HepG2 (cell line): Measurements from ENCODE around the gene SLC1A6. TPM values are rescaled to one million over a fixed set of nuclear protein-coding genes. Genes with fewer than 3 reads are reported as not detected.

Source experiments
- ATAC-seq: fragments of 200-7000 bp; cut with Tn5 transposase; 3 replicates; pipeline ENCODE4 v1.9.1; 2020; ENCODE audit warnings: mild to moderate bottlenecking, moderate library complexity
- BruUV-seq: library from RNA; stranded (reverse); fragments of 400-500 nt; replicated peaks from 2 replicates; lab custom pipeline; 2021; lab: Mats Ljungman, UMichigan
- CTCF ChIA-PET: fragments of 300-600 bp; formaldehyde crosslinking; extraction: SDS; loops from one replicate; lab custom pipeline; 2021; ENCODE audit warnings: low total read pairs, inconsistent platforms, low intra/inter-chr PET ratio; lab: Yijun Ruan, JAX
- POLR2A ChIA-PET: fragments of 350-600 bp; sonication (Branson Sonifier 250); formaldehyde crosslinking; loops from one replicate; lab custom pipeline; 2020; ENCODE audit warnings: antibody characterized with exemption, inconsistent platforms; lab: Yijun Ruan, JAX
- DNase-seq: peaks from one replicate; pipeline ENCODE4 v3.0.0-alpha.2; 2015; ENCODE audit warnings: low spot score
- FAIRE-seq: peaks from 3 replicates; lab custom pipeline; 2011; peaks lifted over from hg19 to GRCh38; lab: Jason Lieb, UNC
- H2AFZ ChIP-seq: one replicate; pipeline ENCODE4 v1.6.1; 2011; ENCODE audit warnings: low read length, inconsistent platforms
- H3K27ac ChIP-seq: fragments of 300-600 bp; 3 replicates; pipeline ENCODE4 v1.8.0; 2011; ENCODE audit warnings: mixed run types, mild to moderate bottlenecking, mixed read lengths, low read length, inconsistent platforms; ENCODE audit not compliant: insufficient read depth; ENCODE audit errors: extremely low read length
- H3K27me3 ChIP-seq, 2 experiments: fragments of 200-600 bp in 1 of 2; 2 replicates in 1 of 2; 3 replicates in 1 of 2; pipeline versions ENCODE4 v1.6.0 to v1.8.0; 2011; ENCODE audit warnings: low read length in 2 of 2, mild to moderate bottlenecking in 2 of 2, moderate library complexity in 2 of 2, inconsistent platforms in 1 of 2; ENCODE audit not compliant: insufficient read depth in 2 of 2, control insufficient read depth in 1 of 2
- H3K36me3 ChIP-seq, 2 experiments: fragments of 200-600 bp in 1 of 2; replicated peaks in 1 of 2; 2 replicates in 1 of 2; 3 replicates in 1 of 2; pipeline versions ENCODE4 v1.5.1 to v1.8.0; 2011; ENCODE audit warnings: low read length in 2 of 2, inconsistent platforms in 1 of 2; ENCODE audit not compliant: insufficient read depth in 2 of 2, control insufficient read depth in 1 of 2
- H3K4me1 ChIP-seq: 2 replicates; pipeline ENCODE4 v1.5.1; 2012; ENCODE audit warnings: low read length, inconsistent platforms; ENCODE audit not compliant: insufficient read depth
- H3K4me2 ChIP-seq: 2 replicates; pipeline ENCODE4 v1.6.0; 2011; ENCODE audit warnings: low read depth, low read length, inconsistent platforms
- H3K4me3 ChIP-seq, 3 experiments: fragments of 200-600 bp in 1 of 3; sonication (generic), shearing (Covaris generic) in 1 of 3; replicated peaks in 1 of 3; 2 replicates each; pipeline ENCODE4 v1.5.1; 2011 to 2016; ENCODE audit warnings: low read length in 3 of 3, inconsistent platforms in 2 of 3, low read depth in 2 of 3, mild to moderate bottlenecking in 2 of 3, control low read depth in 1 of 3, mixed read lengths in 1 of 3; ENCODE audit not compliant: insufficient read depth in 1 of 3
- H3K79me2 ChIP-seq: one replicate; pipeline ENCODE4 v1.6.1; 2011; ENCODE audit warnings: low read length, inconsistent platforms; ENCODE audit not compliant: insufficient read depth
- H3K9ac ChIP-seq: 2 replicates; pipeline ENCODE4 v1.6.0; 2011; ENCODE audit warnings: mild to moderate bottlenecking, low read depth, low read length, inconsistent platforms; ENCODE audit not compliant: insufficient read depth
- H3K9me3 ChIP-seq: 2 replicates; pipeline ENCODE4 v1.5.1; 2012; ENCODE audit warnings: mild to moderate bottlenecking, low read length
- H4K20me1 ChIP-seq: 2 replicates; pipeline ENCODE4 v1.6.0; 2011; ENCODE audit warnings: inconsistent platforms, mild to moderate bottlenecking, low read length, moderate library complexity; ENCODE audit not compliant: insufficient read depth
- ATF7 ChIP-seq, 2 experiments: fragments of 450-650 bp in 1 of 2; sonication (generic) in 1 of 2; formaldehyde crosslinking in 1 of 2; IDR thresholded peaks; 2 replicates each; pipeline versions ENCODE4 v1.4.0 to v1.6.1; 2016 to 2020; ENCODE audit warnings: antibody characterized with exemption in 1 of 2, mild to moderate bottlenecking in 1 of 2, missing genetic modification reagents in 1 of 2
- EHMT2 ChIP-seq: fragments of 200-600 bp; sonication (generic); IDR thresholded peaks from 2 replicates; pipeline ENCODE4 v1.7.0; 2017; ENCODE audit warnings: antibody characterized with exemption, low read depth, low read length, borderline replicate concordance
- MATR3 ChIP-seq: sonication (generic); formaldehyde crosslinking; IDR thresholded peaks from 2 replicates; pipeline ENCODE4 v1.4.0; 2020; ENCODE audit warnings: missing genetic modification reagents
- MIER2 ChIP-seq: IDR thresholded peaks from 2 replicates; pipeline ENCODE4 v1.6.1; 2016; ENCODE audit warnings: missing biosample characterization, missing genetic modification reagents
- MIER3 ChIP-seq: IDR thresholded peaks from 2 replicates; pipeline ENCODE4 v1.6.1; 2016; ENCODE audit warnings: missing compliant biosample characterization, borderline replicate concordance
- RBAK ChIP-seq: sonication (generic); formaldehyde crosslinking; IDR thresholded peaks from 2 replicates; pipeline ENCODE4 v1.5.1; 2020; ENCODE audit warnings: mild to moderate bottlenecking, missing genetic modification reagents
- REST ChIP-seq, 2 experiments: IDR thresholded peaks; 2 replicates each; pipeline ENCODE4 v1.6.1; 2011 to 2012; ENCODE audit warnings: low read length in 2 of 2, borderline replicate concordance in 1 of 2, low read depth in 1 of 2, mild to moderate bottlenecking in 1 of 2, moderate library complexity in 1 of 2
- SATB2 ChIP-seq: sonication (generic); formaldehyde crosslinking; IDR thresholded peaks from 2 replicates; pipeline ENCODE4 v1.5.0; 2020; ENCODE audit warnings: missing genetic modification reagents
- U2AF2 ChIP-seq: fragments of 200-400 bp; formaldehyde crosslinking; IDR thresholded peaks from 2 replicates; pipeline ENCODE4 v1.6.1; 2017; ENCODE audit warnings: low read depth, mild to moderate bottlenecking, low read length
- ZBTB25 ChIP-seq: IDR thresholded peaks from 2 replicates; pipeline ENCODE4 v1.6.1; 2018; ENCODE audit warnings: missing genetic modification reagents
- ZNF879 ChIP-seq: sonication (generic); formaldehyde crosslinking; IDR thresholded peaks from 2 replicates; pipeline ENCODE4 v1.8.1; 2023; ENCODE audit warnings: missing genetic modification reagents
- WGBS: methylation state at CpG from one replicate; pipeline ENCODE4 v1.1.6; 2017; ENCODE audit warnings: low lambda C conversion rate; 5-methylcytosine and 5-hydroxymethylcytosine counted together
- in situ Hi-C: cut with HindIII; loops from 2 replicates; pipeline ENCODE4 v1.10.0; 2017; ENCODE audit warnings: low pct_unique_long_range_greater_than_20kb; ENCODE audit not compliant: extremely low pct_ligation_motif_present
- intact Hi-C: fragments of 100-400 bp; cut with micrococcal nuclease; formaldehyde crosslinking; loops from one replicate; pipeline ENCODE4 v1.10.0; 2022; ENCODE audit not compliant: unreplicated experiment
- polyA plus RNA-seq, 8 experiments: library from polyadenylated mRNA; depleted of rRNA in 3 of 8; stranded (reverse) in 7 of 8; unstranded in 1 of 8; fragments of >200 nt; fragmentation: Illumina TruSeq in 4 of 8; extraction: Trizol in 4 of 8; gene quantifications; 2 replicates each; pipeline versions ENCODE4 v1.2.1 to v1.2.3, GENCODE V29; 2011 to 2016; ENCODE audit warnings: low read depth in 4 of 8, missing spikeins in 1 of 8, mixed read lengths in 1 of 8; ENCODE audit not compliant: insufficient read depth in 1 of 8
- total RNA-seq, 5 experiments: library from RNA; depleted of rRNA; stranded (reverse); fragments of >200 nt; fragmentation: Illumina TruSeq; extraction: Trizol; gene quantifications; 2 replicates each; pipeline ENCODE4 v1.2.3, GENCODE V29; 2016; ENCODE audit warnings: low read depth in 1 of 5
- TF ChIP-seq, protein P1 (sequence below): sonication (generic); formaldehyde crosslinking; IDR thresholded peaks from 2 replicates; pipeline ENCODE4 v1.5.0; 2020; ENCODE audit warnings: missing genetic modification reagents
- TF ChIP-seq, protein P2 (sequence below): sonication (generic); formaldehyde crosslinking; IDR thresholded peaks from 2 replicates; pipeline ENCODE4 v1.4.0; 2020; ENCODE audit warnings: mild to moderate bottlenecking, missing genetic modification reagents

SLC1A6 gene
- total and polyA plus RNA-seq, 2 of the 13 experiments (the other 11 are each of a cell fraction or from before 2014, with no cell fraction given) = not detected

- Histone ChIP-seq H3K4me2 (no peak overlapping the region), H3K79me2 (no peaks in the 10 kb centered on the region), H2AFZ (no peak overlapping the region), H3K27ac (no peak overlapping the region), H3K27me3 (no peaks in the 10 kb centered on the region; a peak in 1 of 5 replicates), H3K9ac (no peak overlapping the region), H3K4me1 (no peaks in the 10 kb centered on the region), H3K9me3 (no peaks in the 10 kb centered on the region), H3K4me3 (no peak overlapping the region), H3K36me3 (no peaks in the 10 kb centered on the region), H4K20me1 (no peaks in the 10 kb centered on the region)
- CTCF ChIA-PET = no interaction called here
- TF ChIP-seq, protein P1, sequence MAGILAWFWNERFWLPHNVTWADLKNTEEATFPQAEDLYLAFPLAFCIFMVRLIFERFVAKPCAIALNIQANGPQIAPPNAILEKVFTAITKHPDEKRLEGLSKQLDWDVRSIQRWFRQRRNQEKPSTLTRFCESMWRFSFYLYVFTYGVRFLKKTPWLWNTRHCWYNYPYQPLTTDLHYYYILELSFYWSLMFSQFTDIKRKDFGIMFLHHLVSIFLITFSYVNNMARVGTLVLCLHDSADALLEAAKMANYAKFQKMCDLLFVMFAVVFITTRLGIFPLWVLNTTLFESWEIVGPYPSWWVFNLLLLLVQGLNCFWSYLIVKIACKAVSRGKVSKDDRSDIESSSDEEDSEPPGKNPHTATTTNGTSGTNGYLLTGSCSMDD (CRISPR knock-in tag) = no peak
- no peak for TF ChIP-seq MATR3 (CRISPR knock-in tag)
- peak; percentile 62; the same call in 1 of the 2 replicates for TF ChIP-seq EHMT2
- peak; percentile 46 to 89 for TF ChIP-seq REST (IDR thresholded peaks at IDR 0.05; ENCODE audit: borderline replicate concordance in 1 of 2, low read depth in 1 of 2, low read length in 2 of 2)
- 0 out of 2 replicates have a peak, but pooled peaks have one; percentile 58 for TF ChIP-seq MIER2 (CRISPR knock-in tag)
- no peak for TF ChIP-seq U2AF2
- TF ChIP-seq MIER3 (CRISPR knock-in tag) = no peak
- no peak for TF ChIP-seq ATF7 (IDR thresholded peaks at IDR 0.05)
- no peak for TF ChIP-seq ATF7 (CRISPR knock-in tag; IDR thresholded peaks at IDR 0.05)
- no peak for TF ChIP-seq ZNF879 (CRISPR knock-in tag)
- no peak for TF ChIP-seq SATB2 (CRISPR knock-in tag)
- no peak for TF ChIP-seq RBAK (CRISPR knock-in tag)
- TF ChIP-seq ZBTB25 (CRISPR knock-in tag) = no peak
- TF ChIP-seq, protein P2, sequence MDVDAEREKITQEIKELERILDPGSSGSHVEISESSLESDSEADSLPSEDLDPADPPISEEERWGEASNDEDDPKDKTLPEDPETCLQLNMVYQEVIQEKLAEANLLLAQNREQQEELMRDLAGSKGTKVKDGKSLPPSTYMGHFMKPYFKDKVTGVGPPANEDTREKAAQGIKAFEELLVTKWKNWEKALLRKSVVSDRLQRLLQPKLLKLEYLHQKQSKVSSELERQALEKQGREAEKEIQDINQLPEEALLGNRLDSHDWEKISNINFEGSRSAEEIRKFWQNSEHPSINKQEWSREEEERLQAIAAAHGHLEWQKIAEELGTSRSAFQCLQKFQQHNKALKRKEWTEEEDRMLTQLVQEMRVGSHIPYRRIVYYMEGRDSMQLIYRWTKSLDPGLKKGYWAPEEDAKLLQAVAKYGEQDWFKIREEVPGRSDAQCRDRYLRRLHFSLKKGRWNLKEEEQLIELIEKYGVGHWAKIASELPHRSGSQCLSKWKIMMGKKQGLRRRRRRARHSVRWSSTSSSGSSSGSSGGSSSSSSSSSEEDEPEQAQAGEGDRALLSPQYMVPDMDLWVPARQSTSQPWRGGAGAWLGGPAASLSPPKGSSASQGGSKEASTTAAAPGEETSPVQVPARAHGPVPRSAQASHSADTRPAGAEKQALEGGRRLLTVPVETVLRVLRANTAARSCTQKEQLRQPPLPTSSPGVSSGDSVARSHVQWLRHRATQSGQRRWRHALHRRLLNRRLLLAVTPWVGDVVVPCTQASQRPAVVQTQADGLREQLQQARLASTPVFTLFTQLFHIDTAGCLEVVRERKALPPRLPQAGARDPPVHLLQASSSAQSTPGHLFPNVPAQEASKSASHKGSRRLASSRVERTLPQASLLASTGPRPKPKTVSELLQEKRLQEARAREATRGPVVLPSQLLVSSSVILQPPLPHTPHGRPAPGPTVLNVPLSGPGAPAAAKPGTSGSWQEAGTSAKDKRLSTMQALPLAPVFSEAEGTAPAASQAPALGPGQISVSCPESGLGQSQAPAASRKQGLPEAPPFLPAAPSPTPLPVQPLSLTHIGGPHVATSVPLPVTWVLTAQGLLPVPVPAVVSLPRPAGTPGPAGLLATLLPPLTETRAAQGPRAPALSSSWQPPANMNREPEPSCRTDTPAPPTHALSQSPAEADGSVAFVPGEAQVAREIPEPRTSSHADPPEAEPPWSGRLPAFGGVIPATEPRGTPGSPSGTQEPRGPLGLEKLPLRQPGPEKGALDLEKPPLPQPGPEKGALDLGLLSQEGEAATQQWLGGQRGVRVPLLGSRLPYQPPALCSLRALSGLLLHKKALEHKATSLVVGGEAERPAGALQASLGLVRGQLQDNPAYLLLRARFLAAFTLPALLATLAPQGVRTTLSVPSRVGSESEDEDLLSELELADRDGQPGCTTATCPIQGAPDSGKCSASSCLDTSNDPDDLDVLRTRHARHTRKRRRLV = no peak
- POLR2A ChIA-PET = no interaction called here
- no TSS peak for BruUV-seq
- in situ Hi-C loops = no loop called here
- ATAC-seq (no peak), DNase-seq (no peak), FAIRE-seq (no peak)
- intact Hi-C loops = no loop called here
- WGBS = 8% methylated on average over 11 of the region's 11 CpGs
Measured at GRCh38 chr19:15014579-15014978, 34.9 kb upstream of the SLC1A6 start.
